Caco-2 (cell line): Measurements from ENCODE around the gene BABAM1. TPM values are rescaled to one million over a fixed set of nuclear protein-coding genes. Genes with fewer than 3 reads are reported as not detected.

Experiments
- BruUV-seq: library from RNA; stranded (reverse); fragments of 400-500 nt; replicated peaks from 2 replicates; lab custom pipeline; 2021; lab: Mats Ljungman, UMichigan
- CTCF ChIA-PET: fragments of 300-600 bp; sonication (Branson Sonifier 250); formaldehyde crosslinking; loops from one replicate; lab custom pipeline; 2022; ENCODE audit warnings: antibody characterized with exemption; lab: Charles Lee
- POLR2A ChIA-PET: fragments of 300-600 bp; sonication (Branson Sonifier 250); formaldehyde crosslinking; loops from one replicate; lab custom pipeline; 2022; ENCODE audit warnings: antibody characterized with exemption; lab: Charles Lee
- DNase-seq, 2 experiments: peaks; one replicate each; pipeline versions ENCODE4 v3.0.0 to v3.0.0-alpha.2; 2020 to 2022
- H3K27me3 ChIP-seq: replicated peaks from 2 replicates; pipeline ENCODE4 v1.6.0; 2011; ENCODE audit warnings: low read length; ENCODE audit not compliant: control insufficient read depth, insufficient read depth
- H3K36me3 ChIP-seq: 2 replicates; pipeline ENCODE4 v1.5.1; 2011; ENCODE audit warnings: low read length; ENCODE audit not compliant: control insufficient read depth, insufficient read depth
- H3K4me1 ChIP-seq: fragments of 250-450 bp; sonication (Bioruptor Pico); 2 replicates; pipeline ENCODE4 v1.5.1; 2020; ENCODE audit warnings: mild to moderate bottlenecking
- H3K4me3 ChIP-seq: 2 replicates; pipeline ENCODE4 v1.5.1; 2011; ENCODE audit warnings: low read depth, mild to moderate bottlenecking, control low read depth, low read length
- H3K9me3 ChIP-seq: fragments of 250-450 bp; sonication (Bioruptor Pico); 2 replicates; pipeline ENCODE4 v1.5.1; 2020; ENCODE audit warnings: mild to moderate bottlenecking, moderate library complexity
- H3K27ac Mint-ChIP-seq: one replicate; pipeline ENCODE4 v1.8.0; 2022; ENCODE audit warnings: mixed read lengths; ENCODE audit not compliant: unreplicated experiment
- H3K27me3 Mint-ChIP-seq: one replicate; pipeline ENCODE4 v1.8.0; 2022; ENCODE audit warnings: mixed read lengths; ENCODE audit not compliant: insufficient read depth, unreplicated experiment
- H3K36me3 Mint-ChIP-seq: one replicate; pipeline ENCODE4 v1.8.0; 2022; ENCODE audit warnings: mild to moderate bottlenecking, mixed read lengths; ENCODE audit not compliant: insufficient read depth, unreplicated experiment
- H3K4me1 Mint-ChIP-seq: one replicate; pipeline ENCODE4 v1.8.0; 2022; ENCODE audit warnings: low read depth, mixed read lengths; ENCODE audit not compliant: unreplicated experiment
- H3K4me3 Mint-ChIP-seq: one replicate; pipeline ENCODE4 v1.8.0; 2022; ENCODE audit warnings: mild to moderate bottlenecking, moderate library complexity, mixed read lengths; ENCODE audit not compliant: unreplicated experiment
- H3K9me3 Mint-ChIP-seq: one replicate; pipeline ENCODE4 v1.8.0; 2022; ENCODE audit warnings: mixed read lengths; ENCODE audit not compliant: unreplicated experiment
- CTCF ChIP-seq, 2 experiments: fragments of 200-600 bp in 1 of 2; IDR thresholded peaks; 1 replicate in 1 of 2; 2 replicates in 1 of 2; pipeline versions ENCODE4 v1.5.1 to v1.8.0; 2011 to 2022; ENCODE audit warnings: antibody characterized with exemption in 1 of 2, control low read depth in 1 of 2, inconsistent platforms in 1 of 2, low read depth in 1 of 2, low read length in 1 of 2, mild to moderate bottlenecking in 1 of 2, moderate library complexity in 1 of 2; ENCODE audit not compliant: insufficient read depth in 1 of 2, severe bottlenecking in 1 of 2, unreplicated experiment in 1 of 2
- intact Hi-C: fragments of 100-400 bp; cut with micrococcal nuclease; formaldehyde crosslinking; loops from one replicate; pipeline ENCODE4 v1.10.0; 2022; ENCODE audit not compliant: unreplicated experiment
- total RNA-seq: library from RNA; stranded (reverse); gene quantifications from 2 replicates; pipeline ENCODE4 v1.2.3, GENCODE V29; 2022

The BABAM1 gene
- total RNA-seq, 1 experiment from 2014 or later, result 91.7 TPM

GRCh38 chr19:17249887-17250548 lies 17.2 kb upstream of the BABAM1 start:
- intact Hi-C loops, result loop anchor here (5.0 kb wide), 1 partner anchor 32 kb away; the partner anchor contains the start of gene ANKLE1
- DNase-seq, result no peak

GRCh38 chr19:17254636-17255035 lies 12.6 kb upstream of the BABAM1 start:
- no peaks in the 10 kb centered on the region for H3K9me3 ChIP-seq
- no peaks in the 10 kb centered on the region for H3K36me3 ChIP-seq
- Mint-ChIP-seq H3K9me3 (no peaks in the 10 kb centered on the region), H3K4me3 (no peak overlapping the region), H3K27ac (no peak overlapping the region), H3K4me1 (no peaks in the 10 kb centered on the region), H3K36me3 (no peaks in the 10 kb centered on the region), H3K27me3 (no peaks in the 10 kb centered on the region)
- H3K4me3 ChIP-seq, result no peak overlapping the region
- ChIA-PET CTCF (interaction anchor here (0.7 to 1.1 kb wide), 3 partner anchors 8 to 204 kb away, joined by 3 to 5 read pairs (median 3); no protein-coding TSS in a partner anchor), POLR2A (interaction anchor here (1.4 kb wide), 1 partner anchor 39 kb away, joined by 6 read pairs; no protein-coding TSS in a partner anchor)
- H3K4me1 ChIP-seq, result peaks cover 13% of the 10 kb centered on the region
- intact Hi-C loops, result no loop called here
- no peaks in the 10 kb centered on the region for H3K27me3 ChIP-seq
- no TSS peak for BruUV-seq
- no peak for DNase-seq
- no peak for TF ChIP-seq CTCF (IDR thresholded peaks at IDR 0.05; ENCODE audit: insufficient read depth in 1 of 2, low read depth in 1 of 2, low read length in 1 of 2, severe bottlenecking in 1 of 2, unreplicated experiment in 1 of 2)

More at GRCh38 chr19:17249887-17250548, 17.2 kb upstream of the BABAM1 start:
- ChIA-PET CTCF (interaction anchor here (0.9 kb wide), 1 partner anchor 24 kb away, joined by 3 read pairs; the partner anchor contains the start of gene OCEL1), POLR2A (no interaction called here)
- H3K4me3 ChIP-seq, result no peak overlapping the region
- Mint-ChIP-seq H3K27ac (peak overlapping the region; percentile 92), H3K4me1 (peaks cover 17% of the 10 kb centered on the region), H3K4me3 (no peak overlapping the region), H3K27me3 (no peaks in the 10 kb centered on the region), H3K9me3 (no peaks in the 10 kb centered on the region), H3K36me3 (peaks cover 20% of the 10 kb centered on the region)
- BruUV-seq, result no TSS peak
- H3K9me3 ChIP-seq, result no peaks in the 10 kb centered on the region
- no peaks in the 10 kb centered on the region for H3K36me3 ChIP-seq
- peaks cover 36% of the 10 kb centered on the region for H3K4me1 ChIP-seq
- H3K27me3 ChIP-seq, result no peaks in the 10 kb centered on the region
- TF ChIP-seq CTCF (IDR thresholded peaks at IDR 0.05; ENCODE audit: insufficient read depth in 1 of 2, low read depth in 1 of 2, low read length in 1 of 2, severe bottlenecking in 1 of 2, unreplicated experiment in 1 of 2), result no peak

GRCh38 chr19:17255150-17255621 lies 12.1 kb upstream of the BABAM1 start:
- Mint-ChIP-seq H3K4me1 (no peaks in the 10 kb centered on the region), H3K9me3 (no peaks in the 10 kb centered on the region), H3K27ac (no peak overlapping the region), H3K4me3 (no peak overlapping the region), H3K27me3 (no peaks in the 10 kb centered on the region), H3K36me3 (no peaks in the 10 kb centered on the region)
- ChIA-PET CTCF (interaction anchor here (0.7 to 1.4 kb wide), 4 partner anchors 8 to 205 kb away, joined by 3 to 5 read pairs (median 4); partner anchors contain the start of gene ANKLE1), POLR2A (interaction anchor here (1.4 kb wide), 1 partner anchor 40 kb away, joined by 6 read pairs; no protein-coding TSS in a partner anchor)
- DNase-seq, result peak in 1 of 2 experiments; percentile 41
- no peak for TF ChIP-seq CTCF (IDR thresholded peaks at IDR 0.05; ENCODE audit: insufficient read depth in 1 of 2, low read depth in 1 of 2, low read length in 1 of 2, severe bottlenecking in 1 of 2, unreplicated experiment in 1 of 2)
- Histone ChIP-seq H3K4me3 (no peak overlapping the region), H3K4me1 (peaks cover 10% of the 10 kb centered on the region), H3K27me3 (no peaks in the 10 kb centered on the region), H3K36me3 (no peaks in the 10 kb centered on the region), H3K9me3 (no peaks in the 10 kb centered on the region)
- intact Hi-C loops, result no loop called here
- BruUV-seq, result no TSS peak
